Neural cell (in vitro differentiated cells): ENCODE data around the gene CCDC71.

Source experiments
- CTCF ChIP-seq: fragments of 450-650 bp; IDR thresholded peaks from 2 replicates; pipeline ENCODE4 v1.5.1; 2014; ENCODE audit warnings: antibody characterized with exemption, mild to moderate bottlenecking, moderate library complexity; ENCODE audit not compliant: poor library complexity, severe bottlenecking
- EZH2 ChIP-seq: fragments of 200-600, 300-800 bp; shearing (Covaris generic), sonication (generic); IDR thresholded peaks from 2 replicates; pipeline ENCODE4 v1.6.1; 2014; ENCODE audit warnings: antibody characterized with exemption, low read length, borderline replicate concordance, mild to moderate bottlenecking; ENCODE audit not compliant: insufficient read depth, poor library complexity, severe bottlenecking
- POLR2AphosphoS5 ChIP-seq: IDR thresholded peaks from 2 replicates; pipeline ENCODE4 v1.6.1; 2012
- RAD21 ChIP-seq: fragments of 450-650 bp; conservative IDR thresholded peaks from 2 replicates; pipeline ENCODE4 v1.6.1; 2014; ENCODE audit warnings: antibody characterized with exemption, mild to moderate bottlenecking, moderate library complexity
- TAF1 ChIP-seq: IDR thresholded peaks from 2 replicates; pipeline ENCODE4 v1.6.1; 2012; ENCODE audit warnings: low read depth
- TF ChIP-seq, protein P1 (sequence below): IDR thresholded peaks from 2 replicates; pipeline ENCODE4 v1.6.1; 2012; ENCODE audit warnings: borderline replicate concordance

- TF ChIP-seq POLR2AphosphoS5 (no peak), CTCF (no peak), EZH2 (no peak), TAF1 (no peak), RAD21 (no peak)
- TF ChIP-seq, protein P1, sequence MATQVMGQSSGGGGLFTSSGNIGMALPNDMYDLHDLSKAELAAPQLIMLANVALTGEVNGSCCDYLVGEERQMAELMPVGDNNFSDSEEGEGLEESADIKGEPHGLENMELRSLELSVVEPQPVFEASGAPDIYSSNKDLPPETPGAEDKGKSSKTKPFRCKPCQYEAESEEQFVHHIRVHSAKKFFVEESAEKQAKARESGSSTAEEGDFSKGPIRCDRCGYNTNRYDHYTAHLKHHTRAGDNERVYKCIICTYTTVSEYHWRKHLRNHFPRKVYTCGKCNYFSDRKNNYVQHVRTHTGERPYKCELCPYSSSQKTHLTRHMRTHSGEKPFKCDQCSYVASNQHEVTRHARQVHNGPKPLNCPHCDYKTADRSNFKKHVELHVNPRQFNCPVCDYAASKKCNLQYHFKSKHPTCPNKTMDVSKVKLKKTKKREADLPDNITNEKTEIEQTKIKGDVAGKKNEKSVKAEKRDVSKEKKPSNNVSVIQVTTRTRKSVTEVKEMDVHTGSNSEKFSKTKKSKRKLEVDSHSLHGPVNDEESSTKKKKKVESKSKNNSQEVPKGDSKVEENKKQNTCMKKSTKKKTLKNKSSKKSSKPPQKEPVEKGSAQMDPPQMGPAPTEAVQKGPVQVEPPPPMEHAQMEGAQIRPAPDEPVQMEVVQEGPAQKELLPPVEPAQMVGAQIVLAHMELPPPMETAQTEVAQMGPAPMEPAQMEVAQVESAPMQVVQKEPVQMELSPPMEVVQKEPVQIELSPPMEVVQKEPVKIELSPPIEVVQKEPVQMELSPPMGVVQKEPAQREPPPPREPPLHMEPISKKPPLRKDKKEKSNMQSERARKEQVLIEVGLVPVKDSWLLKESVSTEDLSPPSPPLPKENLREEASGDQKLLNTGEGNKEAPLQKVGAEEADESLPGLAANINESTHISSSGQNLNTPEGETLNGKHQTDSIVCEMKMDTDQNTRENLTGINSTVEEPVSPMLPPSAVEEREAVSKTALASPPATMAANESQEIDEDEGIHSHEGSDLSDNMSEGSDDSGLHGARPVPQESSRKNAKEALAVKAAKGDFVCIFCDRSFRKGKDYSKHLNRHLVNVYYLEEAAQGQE, result no peak
Observed at GRCh38 chr3:49213998-49214397, 47.9 kb upstream of the CCDC71 start.
